Mammary epithelial cell (primary cell): Measurements from ENCODE around the gene FAM167B.

Experiments
- CTCF ChIP-seq, 2 donors: IDR thresholded peaks in 1 of 2; conservative IDR thresholded peaks in 1 of 2; 2 replicates each; pipeline ENCODE4 v1.5.1; 2011 to 2012; ENCODE audit warnings: inconsistent platforms in 2 of 2, low read length in 2 of 2, mild to moderate bottlenecking in 2 of 2, control low read depth in 1 of 2, low read depth in 1 of 2; ENCODE audit not compliant: insufficient read depth in 1 of 2; ENCODE audit errors: extremely low read depth in 1 of 2
- EZH2 ChIP-seq: IDR thresholded peaks from 2 replicates; pipeline ENCODE4 v1.6.1; 2012; ENCODE audit warnings: low read length, inconsistent platforms, borderline replicate concordance

- TF ChIP-seq CTCF (conservative IDR thresholded peaks at IDR 0.05 in 1 of 2, IDR thresholded peaks at IDR 0.05 in 1 of 2; ENCODE audit: extremely low read depth in 1 of 2, insufficient read depth in 1 of 2, low read depth in 1 of 2, low read length in 2 of 2) (no peak), EZH2 (no peak)
Observed at GRCh38 chr1:32242341-32242851, 4.6 kb upstream of the FAM167B start.
